GM19372 (cell line): Measurements from ENCODE around the gene ZYX.

Experiments
- ATAC-seq: cut with Tn5 transposase; IDR thresholded peaks from one replicate; pipeline ENCODE4 v1.9.1; 2021; ENCODE audit warnings: mild to moderate bottlenecking, low read depth, moderate library complexity; ENCODE audit not compliant: unreplicated experiment

Gene ZYX

DNA sequence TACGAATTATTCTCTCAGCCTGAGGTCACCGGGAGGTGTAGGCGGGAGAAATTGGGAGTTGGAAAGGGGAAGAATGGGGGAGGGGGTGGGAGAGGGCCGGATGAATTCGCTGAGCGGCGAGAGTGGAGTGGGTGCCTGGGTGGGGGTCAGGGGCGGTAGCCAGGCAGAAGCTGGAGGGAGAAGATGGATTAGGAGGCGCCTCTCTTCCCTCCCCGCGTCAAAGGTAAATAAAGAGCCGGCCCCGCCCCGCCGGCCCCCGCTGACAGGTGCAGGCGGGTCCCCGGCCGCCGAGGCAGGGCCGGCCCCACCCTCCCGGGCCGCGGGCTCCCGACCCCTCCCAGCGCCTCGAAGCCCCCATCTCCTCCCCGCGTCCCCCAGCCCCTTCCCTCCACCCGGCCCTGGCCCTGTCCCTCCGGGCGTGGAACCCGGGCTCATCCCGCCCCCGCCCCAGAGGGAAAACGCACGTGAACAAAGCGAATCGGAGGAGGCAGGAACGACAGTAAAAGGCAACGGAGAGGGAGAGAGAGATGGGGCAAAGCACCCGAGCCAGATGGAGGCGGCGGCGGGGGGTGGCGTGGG is 19.5 kb upstream of the ZYX start:
- ATAC-seq = no peak

DNA sequence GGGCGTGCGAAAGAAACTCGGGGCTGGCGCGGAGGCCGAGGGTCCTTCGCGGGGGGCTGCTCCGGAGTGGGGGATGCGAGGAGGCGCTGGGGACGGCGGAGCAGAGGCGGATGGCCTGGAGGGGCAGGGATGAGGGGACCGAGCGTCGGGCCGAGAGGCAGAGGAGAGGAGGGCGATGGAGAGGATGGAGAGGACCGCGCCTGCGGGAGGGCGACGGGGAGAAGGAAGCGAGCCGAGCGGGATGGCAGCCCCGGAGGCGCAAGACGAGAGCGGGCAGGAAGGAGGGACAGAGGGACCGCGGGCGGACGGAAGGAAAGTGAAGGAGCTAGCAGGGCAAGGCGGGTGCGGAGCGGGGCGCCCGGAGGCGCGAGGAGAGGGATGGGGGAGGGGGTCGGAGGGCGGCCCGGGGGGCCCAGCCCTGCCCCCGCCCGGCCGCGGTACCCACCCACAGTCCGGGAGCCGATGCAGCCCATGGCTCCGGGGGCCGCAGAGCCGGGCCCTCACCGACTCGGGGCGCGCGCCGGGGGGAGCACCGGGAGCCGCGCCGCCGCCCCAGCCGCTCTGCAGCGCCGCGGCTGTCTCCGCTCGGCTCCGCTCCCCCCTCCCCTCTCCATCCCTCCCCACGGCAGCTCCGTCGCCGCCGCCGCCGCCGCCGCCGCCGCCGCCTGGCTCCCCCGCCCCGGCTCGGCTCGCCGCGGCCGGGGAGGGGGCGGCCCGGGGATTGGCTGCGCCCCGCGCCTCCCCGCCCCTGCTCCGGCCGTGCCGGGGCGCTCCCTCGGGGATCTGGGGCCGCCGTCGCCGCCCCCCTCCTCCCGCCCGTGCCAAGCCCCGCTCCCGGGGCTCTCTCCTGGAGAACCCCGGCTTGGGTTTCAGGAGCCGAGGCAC is 18.8 kb upstream of the ZYX start, which contains the start of gene FAM131B:
FAM131B (minus strand) TSS at position 583 of the 885 bp plus-strand sequence; CDS start at position 473, 110 bp downstream.
- ATAC-seq = peak; percentile 49

DNA sequence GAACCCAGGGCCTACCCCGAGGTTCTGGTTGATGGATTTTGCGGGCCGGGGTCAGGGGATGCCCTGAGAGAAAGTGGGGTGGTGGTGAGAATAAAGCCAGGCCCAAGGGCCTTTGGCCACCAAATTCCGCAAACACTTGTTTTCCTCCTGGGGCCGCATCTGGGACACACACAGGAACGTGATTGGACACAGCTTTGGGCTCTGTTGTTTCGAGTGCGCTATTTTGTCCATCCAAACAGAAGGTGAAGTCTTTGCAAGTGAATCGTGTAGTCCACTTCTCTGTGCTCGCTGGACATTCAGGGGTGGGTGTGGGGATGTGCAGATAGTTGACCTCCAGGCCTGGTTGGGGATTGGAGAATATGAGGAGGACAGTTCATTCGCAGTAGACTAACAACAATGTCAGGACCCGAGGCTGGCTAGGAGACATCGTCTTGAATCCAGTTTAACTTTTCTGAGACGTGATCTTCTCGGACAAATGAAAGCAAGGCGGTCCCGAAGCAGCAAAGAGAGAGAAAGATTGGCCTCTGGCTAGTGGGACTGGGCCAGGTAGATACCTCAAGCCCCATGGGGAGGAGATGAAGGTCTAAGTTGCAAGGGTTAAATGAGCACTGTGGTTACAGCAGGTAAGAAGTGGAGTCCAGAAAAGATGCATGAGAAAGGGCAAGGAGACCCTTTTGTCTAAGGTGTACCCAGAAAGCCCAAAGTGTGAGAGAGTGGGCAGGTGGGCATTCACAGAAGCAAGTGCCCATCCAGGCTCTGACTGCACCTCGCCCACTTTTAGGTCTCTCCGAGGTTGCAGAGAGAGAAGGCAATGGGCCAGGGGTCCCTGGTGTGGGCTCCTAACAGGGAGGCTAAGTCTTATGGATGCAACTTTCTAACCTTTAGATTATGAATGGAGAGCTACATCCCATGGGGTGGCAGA is 17.9 kb upstream of the ZYX start:
- ATAC-seq = no peak

DNA sequence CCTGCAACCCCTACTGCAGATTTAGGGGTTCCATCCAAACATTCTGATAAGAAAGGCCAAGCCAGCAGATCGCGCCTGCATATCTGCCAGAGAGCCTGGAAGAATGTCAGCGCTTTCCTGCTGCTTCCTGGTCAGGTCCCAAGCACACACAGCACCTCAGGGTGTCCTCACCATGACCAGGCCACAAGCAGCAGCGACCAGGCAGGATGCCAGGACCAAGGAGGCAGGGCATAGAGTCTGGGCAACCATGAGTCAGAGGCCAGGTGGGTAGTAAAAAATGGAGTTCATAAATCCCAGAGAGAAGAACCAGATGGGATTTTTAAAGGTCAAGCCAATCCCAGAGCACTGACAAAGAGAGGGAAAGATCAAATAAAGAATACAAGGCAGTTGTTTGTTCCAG is 13.2 kb upstream of the ZYX start:
- ATAC-seq = no peak

DNA sequence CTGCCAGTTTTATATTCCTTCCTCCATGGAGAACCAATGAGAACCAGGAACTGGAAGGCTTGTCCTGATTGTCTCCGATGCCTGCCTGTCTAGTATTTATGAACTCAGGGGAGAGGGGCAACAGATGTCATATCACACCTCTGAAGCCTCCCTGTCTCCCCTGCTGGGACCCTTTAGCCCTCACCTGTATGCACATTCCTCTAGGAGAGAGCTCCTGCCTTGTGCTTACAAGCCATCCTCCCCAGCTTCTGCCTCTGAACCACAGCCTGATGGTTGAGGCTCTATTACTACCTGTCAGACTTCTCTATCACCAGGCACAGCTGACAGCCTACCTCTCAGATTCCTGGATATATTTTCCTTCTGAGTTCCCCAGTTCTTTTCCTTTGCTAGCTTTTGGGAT is 12.8 kb upstream of the ZYX start:
- ATAC-seq = no peak

DNA sequence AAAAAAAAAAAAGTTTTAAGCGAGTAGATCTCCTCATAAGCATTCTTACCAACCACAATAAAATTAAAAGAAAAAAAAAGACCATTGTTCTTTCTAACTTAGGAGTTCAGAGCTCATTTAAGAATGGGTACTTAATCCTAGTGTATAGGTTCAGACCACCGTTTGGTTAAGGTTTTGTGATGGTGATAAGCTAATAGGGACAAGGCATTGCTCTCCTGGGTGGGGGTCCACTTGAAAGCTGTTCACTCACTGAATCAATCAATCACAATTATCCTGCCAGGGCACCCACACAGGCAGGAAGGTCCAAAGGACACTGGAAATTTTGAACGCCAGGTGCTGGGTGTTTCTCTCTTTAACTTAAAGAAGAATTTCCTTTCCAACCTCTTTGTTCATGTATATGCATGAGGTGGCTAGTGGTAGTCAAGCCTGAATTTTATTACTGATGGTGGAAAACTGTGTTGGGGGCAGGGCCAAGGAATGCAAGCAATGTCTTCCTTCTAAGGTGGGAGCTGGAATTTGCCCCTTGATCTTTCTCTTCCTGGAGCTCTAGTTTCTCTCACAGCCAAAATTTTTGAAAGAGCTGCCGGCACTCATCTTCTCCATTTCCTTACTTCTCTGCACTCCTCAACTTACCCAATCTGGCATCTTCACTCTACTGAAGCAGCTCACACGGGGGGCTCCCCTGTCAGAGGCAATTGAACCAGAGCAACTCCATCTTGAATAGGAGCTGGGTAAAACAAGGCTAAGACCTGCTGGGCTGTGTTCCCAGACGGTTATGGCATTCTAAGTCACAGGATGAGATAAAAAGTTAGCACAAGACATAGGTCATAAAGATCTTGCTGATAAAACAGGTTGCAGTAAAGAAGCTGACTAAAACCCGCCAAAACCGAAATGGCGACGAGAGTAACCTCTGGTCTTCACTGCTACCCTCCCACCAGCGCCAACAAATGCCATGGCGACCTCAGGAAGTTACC is 11.2 kb upstream of the ZYX start:
- no peak for ATAC-seq

DNA sequence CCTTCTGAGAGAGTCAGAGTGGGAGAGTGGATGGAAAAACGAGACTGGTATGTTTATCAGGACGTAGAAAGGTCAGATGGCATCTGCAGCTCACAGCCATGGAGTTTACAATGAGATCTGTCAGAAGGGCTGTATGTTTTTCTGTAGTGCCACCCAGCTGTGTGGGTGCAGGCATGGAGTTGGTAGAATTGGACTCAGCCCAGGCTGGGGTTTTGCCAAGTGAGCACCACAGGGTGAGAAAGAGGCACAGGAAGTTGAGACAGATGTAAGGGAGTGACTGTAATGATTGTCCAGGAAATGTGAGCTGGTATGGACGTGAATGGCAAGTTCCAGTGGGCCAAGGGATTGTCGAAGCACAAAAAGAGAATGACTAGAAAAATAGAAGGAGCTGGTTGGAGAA is 9.1 kb upstream of the ZYX start:
- no peak for ATAC-seq

DNA sequence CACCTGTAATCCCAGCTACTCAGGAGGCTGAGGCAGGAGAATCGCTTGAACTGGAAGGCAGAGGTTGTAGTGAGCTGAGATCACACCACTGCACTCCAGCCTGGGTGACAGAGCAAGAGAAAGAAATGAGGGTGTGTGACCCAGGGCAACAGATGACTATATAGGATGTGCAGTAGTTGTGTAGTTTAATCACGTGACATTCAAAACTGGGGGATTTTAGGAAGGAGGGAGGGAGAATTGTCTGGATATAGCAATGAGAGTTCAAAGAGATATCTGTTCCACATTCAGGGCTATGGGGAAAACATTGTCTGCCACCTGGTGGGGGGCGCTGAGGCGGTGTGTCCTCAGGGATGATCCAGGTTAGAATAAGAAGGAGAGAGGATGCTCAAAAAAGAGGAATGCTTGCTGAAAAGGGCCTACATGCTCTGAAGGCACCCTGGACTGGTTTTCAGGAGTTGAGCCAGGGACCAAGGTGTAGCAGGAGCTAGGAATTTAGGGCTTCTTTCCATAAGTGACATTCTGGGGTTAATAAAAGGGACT is 7.8 kb upstream of the ZYX start:
- ATAC-seq = no peak

DNA sequence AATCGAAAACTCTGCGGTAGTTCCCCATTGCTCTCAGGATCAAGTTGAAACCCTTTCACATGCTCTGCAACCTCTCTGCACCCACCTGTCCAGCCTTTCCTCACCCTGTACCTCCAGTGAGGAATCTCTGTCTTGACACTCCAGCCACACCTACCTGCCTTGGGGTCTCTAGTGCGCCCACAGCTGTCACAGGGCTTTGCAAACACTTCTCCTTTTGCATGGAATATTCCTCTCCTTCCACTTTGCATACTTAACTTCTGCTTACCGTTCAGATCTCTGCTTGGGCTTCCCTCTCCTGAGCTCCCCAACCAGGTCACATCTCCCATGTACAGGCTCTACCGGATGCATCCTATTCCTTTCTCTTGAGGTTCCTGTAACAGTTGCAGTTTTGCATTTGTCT is 6.6 kb upstream of the ZYX start:
- no peak for ATAC-seq

DNA sequence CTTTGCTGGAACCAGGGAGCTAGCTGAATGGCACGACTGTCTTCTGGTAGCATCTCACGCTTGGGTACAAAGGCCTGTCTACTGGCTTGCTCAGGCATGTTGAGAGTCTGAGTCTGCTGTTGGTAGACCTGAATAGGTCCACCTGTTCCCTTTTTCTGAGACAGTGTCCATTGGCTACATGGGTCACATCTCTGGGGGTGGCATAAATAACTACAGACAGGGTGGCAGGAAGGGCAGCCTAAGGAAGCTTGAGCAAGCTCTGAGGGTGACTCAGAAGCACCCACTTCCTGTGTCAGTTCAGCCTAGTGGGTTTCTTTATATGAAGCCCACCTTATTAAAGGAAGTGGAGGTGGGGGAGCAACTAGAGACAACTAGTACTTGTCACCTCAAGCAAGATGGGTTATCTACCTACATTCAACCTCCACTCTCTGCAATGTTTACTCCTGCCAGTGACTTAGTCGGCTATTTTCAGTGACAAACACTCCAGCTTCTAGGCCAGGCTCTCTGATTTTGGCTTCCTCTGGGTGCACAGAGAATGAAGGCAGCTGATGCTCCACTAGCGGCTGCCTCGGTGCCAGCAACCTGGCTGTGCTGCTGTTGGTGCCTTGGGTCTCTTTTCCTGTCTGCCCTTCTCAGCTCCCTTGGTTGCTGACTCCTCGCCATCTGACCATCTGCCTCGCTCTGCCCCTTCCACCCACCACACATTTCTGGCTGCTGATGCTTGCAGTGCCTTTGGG is 5.7 kb upstream of the ZYX start:
- no peak for ATAC-seq

DNA sequence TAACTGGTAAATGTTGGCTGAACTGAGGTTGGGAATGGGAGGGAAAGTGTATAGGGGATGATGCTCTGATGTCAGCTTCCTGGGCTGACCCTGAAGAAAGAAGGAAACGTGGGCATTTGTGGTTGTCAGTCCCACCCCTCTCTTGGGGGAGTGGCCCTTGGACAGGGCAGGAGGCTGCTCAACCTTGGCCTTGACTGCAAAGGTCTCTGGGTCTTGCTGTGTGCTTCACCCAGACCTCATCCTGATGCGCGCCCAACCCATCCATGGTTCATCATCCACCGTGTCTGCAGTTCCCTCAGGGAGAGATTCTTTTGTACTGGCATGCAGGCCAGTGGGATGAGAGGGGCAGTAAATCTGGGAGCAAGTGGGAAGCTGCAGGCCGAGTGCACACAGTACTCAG is 4.7 kb upstream of the ZYX start:
- ATAC-seq = no peak

DNA sequence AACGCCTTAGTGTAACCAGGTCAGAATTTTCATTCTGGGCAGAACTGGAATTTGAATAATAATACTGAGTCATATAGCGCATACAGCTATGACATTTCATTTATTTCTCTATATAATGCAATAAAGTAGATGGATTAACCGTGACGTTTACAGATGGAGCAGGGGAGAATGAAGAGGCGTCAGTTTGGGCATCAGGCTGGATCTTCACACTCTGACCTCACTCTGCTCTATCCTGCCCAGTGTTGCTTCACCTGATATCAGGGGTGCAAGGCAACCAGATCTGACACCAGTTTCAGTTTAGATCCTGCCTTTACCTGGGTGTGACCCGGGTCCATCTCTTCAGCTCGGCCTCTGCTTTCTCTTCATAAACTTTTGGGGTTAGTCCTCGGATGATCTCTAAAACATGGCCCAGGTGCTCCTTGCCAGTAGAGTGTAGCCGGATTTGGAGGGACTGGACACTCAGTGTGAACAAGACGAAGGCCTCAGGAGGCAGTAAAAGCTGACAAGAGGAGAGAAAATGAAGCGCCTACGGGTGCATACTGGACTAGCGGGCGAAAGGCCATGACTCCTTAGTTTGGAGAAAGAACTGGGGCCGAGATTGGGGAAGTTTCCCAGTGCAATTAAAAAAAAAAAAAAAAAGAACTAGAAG is 1.4 kb upstream of the ZYX start:
- no peak for ATAC-seq

DNA sequence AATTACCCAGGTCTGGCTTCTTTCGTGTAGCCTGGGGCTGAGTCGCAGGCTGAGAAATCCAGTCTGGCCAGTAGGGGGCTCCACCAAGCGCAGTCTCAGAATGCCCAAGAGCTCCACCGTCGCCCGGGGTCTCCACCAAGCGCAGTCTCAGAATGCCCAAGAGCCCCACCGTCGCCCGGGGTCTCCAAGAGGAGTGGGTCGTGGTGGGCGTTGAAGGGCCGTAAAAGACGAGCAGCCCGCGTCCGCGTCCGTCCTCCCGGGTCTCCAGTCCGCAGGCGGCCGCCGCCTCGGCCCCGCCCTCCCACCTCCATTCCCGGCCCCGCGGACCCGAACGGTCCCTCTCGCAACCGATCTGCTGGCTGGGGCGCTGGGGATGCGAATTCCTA is 892 bp upstream of the ZYX start:
- peak; percentile 48 for ATAC-seq

DNA sequence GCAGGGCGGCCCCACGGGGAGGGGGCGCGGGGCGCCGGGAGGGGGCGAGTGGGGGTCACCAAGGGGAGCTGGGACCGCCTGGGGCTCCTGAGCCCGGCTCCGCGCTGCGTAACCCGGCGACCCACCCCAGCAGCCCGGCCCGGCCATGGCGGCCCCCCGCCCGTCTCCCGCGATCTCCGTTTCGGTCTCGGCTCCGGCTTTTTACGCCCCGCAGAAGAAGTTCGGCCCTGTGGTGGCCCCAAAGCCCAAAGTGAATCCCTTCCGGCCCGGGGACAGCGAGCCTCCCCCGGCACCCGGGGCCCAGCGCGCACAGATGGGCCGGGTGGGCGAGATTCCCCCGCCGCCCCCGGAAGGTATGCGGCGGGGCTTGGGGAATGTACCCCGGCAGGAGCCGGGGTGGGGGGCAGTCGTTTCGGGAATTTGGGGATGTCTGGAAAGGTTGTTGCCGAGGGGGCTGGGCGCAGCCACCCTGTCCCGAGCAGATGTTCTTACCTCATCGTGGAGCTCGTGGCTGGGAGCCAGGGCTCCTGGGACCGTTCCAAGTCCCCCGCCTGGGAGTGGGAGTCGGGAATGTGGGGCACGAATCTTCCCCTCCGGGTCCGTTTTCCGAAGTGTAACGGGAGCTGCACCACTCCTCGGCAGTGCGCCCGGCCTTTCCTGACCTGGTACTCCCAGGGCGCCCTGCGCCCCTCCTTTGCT is 431 bp downstream of the ZYX start:
- ATAC-seq = peak; percentile 12

DNA sequence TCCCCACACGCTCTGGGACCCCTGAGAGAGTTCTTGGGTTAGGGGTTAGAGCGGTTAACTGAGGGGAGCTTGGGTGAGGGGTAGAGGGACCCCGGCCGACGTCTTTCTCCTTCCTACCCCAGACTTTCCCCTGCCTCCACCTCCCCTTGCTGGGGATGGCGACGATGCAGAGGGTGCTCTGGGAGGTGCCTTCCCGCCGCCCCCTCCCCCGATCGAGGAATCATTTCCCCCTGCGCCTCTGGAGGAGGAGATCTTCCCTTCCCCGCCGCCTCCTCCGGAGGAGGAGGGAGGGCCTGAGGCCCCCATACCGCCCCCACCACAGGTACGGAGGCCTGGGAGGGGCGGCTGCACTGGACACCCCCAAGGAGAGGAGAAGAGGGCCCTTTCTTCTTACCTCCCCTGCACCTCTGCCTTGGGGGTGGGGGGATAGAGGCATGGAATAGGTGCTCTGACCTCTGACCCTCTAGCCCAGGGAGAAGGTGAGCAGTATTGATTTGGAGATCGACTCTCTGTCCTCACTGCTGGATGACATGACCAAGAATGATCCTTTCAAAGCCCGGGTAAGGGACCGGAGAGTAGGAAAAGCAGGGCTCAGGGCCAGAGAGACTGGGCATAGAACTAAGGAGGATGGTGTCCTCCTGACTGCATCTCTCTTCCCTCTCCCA is 1.1 kb downstream of the ZYX start:
- no peak for ATAC-seq

DNA sequence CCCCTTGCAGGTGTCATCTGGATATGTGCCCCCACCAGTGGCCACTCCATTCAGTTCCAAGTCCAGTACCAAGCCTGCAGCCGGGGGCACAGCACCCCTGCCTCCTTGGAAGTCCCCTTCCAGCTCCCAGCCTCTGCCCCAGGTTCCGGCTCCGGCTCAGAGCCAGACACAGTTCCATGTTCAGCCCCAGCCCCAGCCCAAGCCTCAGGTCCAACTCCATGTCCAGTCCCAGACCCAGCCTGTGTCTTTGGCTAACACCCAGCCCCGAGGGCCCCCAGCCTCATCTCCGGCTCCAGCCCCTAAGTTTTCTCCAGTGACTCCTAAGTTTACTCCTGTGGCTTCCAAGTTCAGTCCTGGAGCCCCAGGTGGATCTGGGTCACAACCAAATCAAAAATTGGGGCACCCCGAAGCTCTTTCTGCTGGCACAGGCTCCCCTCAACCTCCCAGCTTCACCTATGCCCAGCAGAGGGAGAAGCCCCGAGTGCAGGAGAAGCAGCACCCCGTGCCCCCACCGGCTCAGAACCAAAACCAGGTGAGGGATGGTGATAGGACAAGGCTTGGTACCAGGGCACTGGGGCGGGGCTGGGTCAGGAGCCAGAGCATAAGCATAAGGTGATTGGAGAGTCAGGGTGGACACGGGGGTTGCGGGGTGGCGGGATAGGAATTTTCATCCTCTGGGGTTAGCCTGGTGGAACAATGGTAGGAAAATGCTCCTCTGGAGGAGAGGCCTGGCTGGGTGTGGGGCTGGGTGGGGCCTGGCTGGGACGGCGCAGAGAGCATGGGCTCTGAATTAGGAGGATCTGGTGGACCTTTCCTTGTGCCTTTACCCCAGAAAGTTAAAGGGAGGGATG is 1.9 kb downstream of the ZYX start:
- ATAC-seq = no peak

DNA sequence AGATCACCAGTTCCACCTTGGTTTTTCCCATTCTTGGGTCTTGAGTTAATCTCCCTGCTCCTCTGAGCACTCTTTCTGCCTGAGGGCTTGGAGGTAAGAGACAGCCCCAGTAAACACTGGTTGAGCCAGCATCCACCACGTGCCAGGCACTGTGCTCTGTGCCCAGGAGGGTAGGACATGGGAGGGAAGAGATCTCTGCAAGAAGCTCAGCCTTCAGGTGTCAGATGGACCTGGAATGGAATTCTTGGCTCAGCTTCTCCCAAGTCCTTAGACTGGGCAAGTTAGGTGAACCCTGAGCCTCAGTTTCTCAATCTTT is 2.5 kb downstream of the ZYX start:
- no peak for ATAC-seq
